Osteocyte (in vitro differentiated cells): ENCODE results near the gene LRRC23. TPM values are rescaled to one million over a fixed set of nuclear protein-coding genes. Genes with fewer than 3 reads are reported as not detected.

Source experiments
- DNase-seq: peaks from one replicate; pipeline ENCODE4 v3.0.0; 2021; ENCODE audit warnings: mixed read lengths; ENCODE audit not compliant: unreplicated experiment; ENCODE audit errors: extremely low spot score
- H3K27ac Mint-ChIP-seq: one replicate; pipeline ENCODE4 v1.8.0; 2021; ENCODE audit warnings: mild to moderate bottlenecking, mixed read lengths; ENCODE audit not compliant: unreplicated experiment
- H3K27me3 Mint-ChIP-seq: one replicate; pipeline ENCODE4 v1.8.0; 2021; ENCODE audit warnings: mixed read lengths; ENCODE audit not compliant: unreplicated experiment
- H3K36me3 Mint-ChIP-seq: one replicate; pipeline ENCODE4 v1.8.0; 2021; ENCODE audit warnings: mixed read lengths; ENCODE audit not compliant: unreplicated experiment
- H3K4me1 Mint-ChIP-seq: one replicate; pipeline ENCODE4 v1.8.0; 2021; ENCODE audit warnings: mixed read lengths; ENCODE audit not compliant: unreplicated experiment
- H3K4me3 Mint-ChIP-seq: one replicate; pipeline ENCODE4 v1.8.0; 2021; ENCODE audit warnings: mild to moderate bottlenecking, moderate library complexity, mixed read lengths; ENCODE audit not compliant: unreplicated experiment
- H3K9me3 Mint-ChIP-seq: one replicate; pipeline ENCODE4 v1.8.0; 2021; ENCODE audit warnings: mixed read lengths; ENCODE audit not compliant: unreplicated experiment
- microRNA-seq: library from miRNA; unstranded; fragments of <30 nt; microRNA quantifications from one replicate; pipeline ENCODE4 v1.1.0, GENCODE V29; 2020; ENCODE audit not compliant: unreplicated experiment
- total RNA-seq: library from RNA; stranded (reverse); gene quantifications from 2 replicates; pipeline ENCODE4 v1.2.1, GENCODE V29; 2021
- TF ChIP-seq, protein P1 (sequence below): fragments of 200-600 bp; sonication (generic); IDR thresholded peaks from 2 replicates; pipeline ENCODE4 v1.5.0; 2021; ENCODE audit warnings: antibody characterized with exemption, mild to moderate bottlenecking, moderate library complexity

Gene LRRC23
- total RNA-seq, 1 donor from 2014 or later, result 11.3 TPM

DNA sequence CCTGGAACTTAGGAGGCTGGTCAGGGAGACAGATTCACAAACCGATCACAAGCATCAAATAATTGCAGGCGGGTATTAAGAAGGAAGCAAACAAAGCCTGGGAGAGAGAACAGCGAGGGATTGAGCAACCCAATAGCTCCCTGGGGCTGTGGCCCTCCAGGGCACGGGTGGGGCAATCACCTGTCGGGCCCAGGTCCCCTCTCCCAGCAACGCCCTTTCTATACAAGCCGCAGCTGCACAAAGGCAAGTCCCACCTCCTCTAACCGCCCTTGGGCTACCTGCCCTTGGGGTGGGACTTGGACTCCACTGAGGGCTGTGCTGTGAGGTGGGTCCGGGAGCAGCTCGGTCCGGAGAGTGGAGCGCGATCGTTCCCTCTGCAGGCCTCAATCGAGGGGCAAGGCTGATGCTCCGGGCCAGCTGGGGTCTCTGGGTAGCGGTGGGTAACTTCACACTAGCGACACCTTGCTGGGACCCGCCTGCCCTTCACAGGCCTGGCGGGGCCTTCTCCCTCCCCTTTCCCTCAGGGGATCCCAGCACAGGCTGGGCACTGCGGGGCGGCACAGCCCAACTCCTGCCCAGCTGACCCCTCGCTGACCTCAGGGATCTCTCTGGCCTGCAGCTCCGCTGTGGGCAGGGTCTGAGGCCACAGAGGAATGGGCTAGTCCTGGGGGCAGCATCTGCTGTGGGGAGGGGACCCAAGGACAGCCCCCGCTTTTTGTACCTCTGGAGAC lies 57.8 kb downstream of the LRRC23 start:
- DNase-seq, result no peak
- Mint-ChIP-seq H3K27me3 (no peaks in the 10 kb centered on the region), H3K4me1 (peaks cover 18% of the 10 kb centered on the region), H3K4me3 (peak overlapping the region; percentile 59), H3K36me3 (peaks cover 13% of the 10 kb centered on the region), H3K9me3 (no peaks in the 10 kb centered on the region), H3K27ac (peak overlapping the region; percentile 90)
- TF ChIP-seq, protein P1, sequence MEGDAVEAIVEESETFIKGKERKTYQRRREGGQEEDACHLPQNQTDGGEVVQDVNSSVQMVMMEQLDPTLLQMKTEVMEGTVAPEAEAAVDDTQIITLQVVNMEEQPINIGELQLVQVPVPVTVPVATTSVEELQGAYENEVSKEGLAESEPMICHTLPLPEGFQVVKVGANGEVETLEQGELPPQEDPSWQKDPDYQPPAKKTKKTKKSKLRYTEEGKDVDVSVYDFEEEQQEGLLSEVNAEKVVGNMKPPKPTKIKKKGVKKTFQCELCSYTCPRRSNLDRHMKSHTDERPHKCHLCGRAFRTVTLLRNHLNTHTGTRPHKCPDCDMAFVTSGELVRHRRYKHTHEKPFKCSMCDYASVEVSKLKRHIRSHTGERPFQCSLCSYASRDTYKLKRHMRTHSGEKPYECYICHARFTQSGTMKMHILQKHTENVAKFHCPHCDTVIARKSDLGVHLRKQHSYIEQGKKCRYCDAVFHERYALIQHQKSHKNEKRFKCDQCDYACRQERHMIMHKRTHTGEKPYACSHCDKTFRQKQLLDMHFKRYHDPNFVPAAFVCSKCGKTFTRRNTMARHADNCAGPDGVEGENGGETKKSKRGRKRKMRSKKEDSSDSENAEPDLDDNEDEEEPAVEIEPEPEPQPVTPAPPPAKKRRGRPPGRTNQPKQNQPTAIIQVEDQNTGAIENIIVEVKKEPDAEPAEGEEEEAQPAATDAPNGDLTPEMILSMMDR, result no peak

DNA sequence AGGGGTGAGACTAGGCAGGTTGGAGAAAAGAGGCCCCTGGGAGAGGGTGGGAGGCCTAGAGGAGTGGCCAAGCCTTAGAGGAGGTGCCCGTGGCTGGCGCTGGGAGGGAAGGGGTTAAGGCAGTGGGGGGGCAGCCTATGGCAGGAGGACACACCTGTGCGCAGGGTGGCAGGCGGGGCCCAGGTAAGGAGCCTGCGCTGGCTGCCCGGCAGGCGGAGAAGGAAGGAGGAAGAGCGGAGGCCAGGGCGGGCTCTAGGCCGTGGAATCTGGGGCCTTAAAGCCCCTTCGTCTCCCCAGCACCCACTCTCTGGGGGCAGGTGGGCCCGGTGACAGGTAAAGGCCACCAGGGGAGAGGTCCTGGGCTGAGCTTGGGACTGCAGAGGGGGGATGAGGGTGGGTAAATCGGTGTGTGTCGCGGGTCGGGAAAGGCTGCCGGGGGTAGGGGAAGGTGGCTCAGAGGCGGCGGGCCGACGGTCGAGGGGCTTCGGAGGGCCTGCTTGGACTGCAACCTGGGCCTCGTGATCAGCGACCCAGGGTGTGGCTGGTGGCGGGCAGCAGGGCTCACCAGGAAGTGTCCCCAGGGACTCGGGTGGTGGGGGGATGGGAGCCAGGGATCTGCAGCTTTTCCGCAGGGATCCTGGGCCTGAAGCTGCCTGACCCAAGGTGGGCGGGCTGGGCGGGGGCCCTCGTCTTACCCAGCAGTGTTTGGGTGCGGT lies 58.6 kb downstream of the LRRC23 start:
- H3K4me1 Mint-ChIP-seq, result peaks cover 18% of the 10 kb centered on the region
- DNase-seq, result no peak
- TF ChIP-seq, protein P1, result no peak
- H3K36me3 Mint-ChIP-seq, result peaks cover 13% of the 10 kb centered on the region
- no peaks in the 10 kb centered on the region for H3K27me3 Mint-ChIP-seq
- H3K4me3 Mint-ChIP-seq, result no peak overlapping the region
- no peak overlapping the region for H3K27ac Mint-ChIP-seq
- H3K9me3 Mint-ChIP-seq, result no peaks in the 10 kb centered on the region

Small RNA genes within 50 kb of the gene (microRNA-seq; reads per million reads assigned to microRNA genes)
- 4.9 reads per million for gene MIR141
- 22.5 reads per million, percentile 32 among the genes with 10 or more reads in this experiment for gene MIR200C

Other genes with a start within 250 kb of the LRRC23 start
- gene ING4, start 241.7 kb upstream of the LRRC23 start, total RNA-seq, result 56.7 and 58.8 TPM in 2 replicates
- 66.6 and 68.3 TPM in 2 replicates for gene ZNF384, start 215.4 kb upstream of the LRRC23 start, total RNA-seq
- 3.9 and 5.2 TPM in 2 replicates for gene PIANP, start 204.0 kb upstream of the LRRC23 start, total RNA-seq
- gene COPS7A, start 180.8 kb upstream of the LRRC23 start, total RNA-seq, result 61.4 and 73.0 TPM in 2 replicates
- gene MLF2, start 151.7 kb upstream of the LRRC23 start, total RNA-seq, result 141 and 162 TPM in 2 replicates
- gene PTMS, start 138.5 kb upstream of the LRRC23 start, total RNA-seq, result 501 and 554 TPM in 2 replicates
- gene LAG3, start 132.3 kb upstream of the LRRC23 start, total RNA-seq, result 1.1 and 2.5 TPM in 2 replicates
- 0.60 and 0.62 TPM in 2 replicates for gene CD4, start 115.3 kb upstream of the LRRC23 start, total RNA-seq
- gene GPR162, start 83.0 kb upstream of the LRRC23 start, total RNA-seq, result 11.5 and 12.0 TPM in 2 replicates
- 86.5 and 90.8 TPM in 2 replicates for gene P3H3, start 76.4 kb upstream of the LRRC23 start, total RNA-seq
- gene GNB3, start 63.9 kb upstream of the LRRC23 start, total RNA-seq, result 8.3 and 10.6 TPM in 2 replicates
- 8.0 and 9.2 TPM in 2 replicates for gene CDCA3, start 53.5 kb upstream of the LRRC23 start, total RNA-seq
- 113 and 114 TPM in 2 replicates for gene USP5, start 52.7 kb upstream of the LRRC23 start, total RNA-seq
- 408 and 415 TPM in 2 replicates for gene TPI1, start 37.3 kb upstream of the LRRC23 start, total RNA-seq
- gene SPSB2, start 31.5 kb upstream of the LRRC23 start, total RNA-seq, result 9.2 and 11.5 TPM in 2 replicates
- gene ENO2, start 9.8 kb downstream of the LRRC23 start, total RNA-seq, result 21.5 and 24.1 TPM in 2 replicates
- 117 and 123 TPM in 2 replicates for gene ATN1, start 23.1 kb downstream of the LRRC23 start, total RNA-seq
- not detected in 2 replicates for gene RNU7-1, start 39.0 kb downstream of the LRRC23 start, total RNA-seq
- gene C12orf57, start 39.2 kb downstream of the LRRC23 start, total RNA-seq, result 287 and 309 TPM in 2 replicates
- 0.29 and 0.94 TPM in 2 replicates for gene PTPN6, start 46.5 kb downstream of the LRRC23 start, total RNA-seq
- gene PHB2, start 65.8 kb downstream of the LRRC23 start, total RNA-seq, result 202 and 205 TPM in 2 replicates
- gene EMG1, start 66.1 kb downstream of the LRRC23 start, total RNA-seq, result 29.5 and 29.8 TPM in 2 replicates
- gene LPCAT3, start 113.7 kb downstream of the LRRC23 start, total RNA-seq, result 33.2 TPM in 2 replicates
- 16.4 and 18.2 TPM in 2 replicates for gene C1S, start 155.9 kb downstream of the LRRC23 start, total RNA-seq
- 35.1 and 38.4 TPM in 2 replicates for gene C1R, start 187.6 kb downstream of the LRRC23 start, total RNA-seq
- gene C1RL, start 204.4 kb downstream of the LRRC23 start, total RNA-seq, result 20.8 and 22.3 TPM in 2 replicates
- gene RBP5, start 224.1 kb downstream of the LRRC23 start, total RNA-seq, result not detected in 2 replicates
- gene CLSTN3, start 225.5 kb downstream of the LRRC23 start, total RNA-seq, result 12.0 and 14.4 TPM in 2 replicates